Endodermal cell (in vitro differentiated cells): Measurements from ENCODE around the gene MS4A14. TPM values are rescaled to one million over a fixed set of nuclear protein-coding genes. Genes with fewer than 3 reads are reported as not detected.

Experiments
- DNase-seq: peaks from one replicate; pipeline ENCODE4 v3.0.0-alpha.2; 2017
- H3K27ac ChIP-seq: 2 replicates; pipeline ENCODE4 v1.5.1; 2013; ENCODE audit warnings: mild to moderate bottlenecking, low read depth, low read length, moderate library complexity
- H3K27me3 ChIP-seq: 2 replicates; pipeline ENCODE4 v1.6.1; 2013; ENCODE audit warnings: mild to moderate bottlenecking, low read length, moderate library complexity; ENCODE audit not compliant: insufficient read depth, control insufficient read depth, poor library complexity, severe bottlenecking
- H3K36me3 ChIP-seq: 2 replicates; pipeline ENCODE4 v1.7.0; 2013; ENCODE audit warnings: mild to moderate bottlenecking, low read length, moderate library complexity; ENCODE audit not compliant: control insufficient read depth, insufficient read depth
- H3K4me1 ChIP-seq: one replicate; pipeline ENCODE4 v1.7.0; 2013; ENCODE audit warnings: low read length; ENCODE audit not compliant: control insufficient read depth, insufficient read depth
- H3K4me3 ChIP-seq: 2 replicates; pipeline ENCODE4 v1.5.1; 2013; ENCODE audit warnings: mild to moderate bottlenecking, low read length, moderate library complexity
- H3K9ac ChIP-seq: 2 replicates; pipeline ENCODE4 v1.6.1; 2013; ENCODE audit warnings: mild to moderate bottlenecking, low read length, moderate library complexity; ENCODE audit not compliant: poor library complexity, severe bottlenecking; ENCODE audit errors: extremely low read depth
- H3K9me3 ChIP-seq: 2 replicates; pipeline ENCODE4 v1.6.1; 2013; ENCODE audit warnings: mild to moderate bottlenecking, low read length, moderate library complexity; ENCODE audit not compliant: control insufficient read depth
- H3K27ac Mint-ChIP-seq: 2 replicates; pipeline ENCODE4 v1.8.0; 2020; ENCODE audit warnings: mixed read lengths
- H3K27me3 Mint-ChIP-seq: 2 replicates; pipeline ENCODE4 v1.8.0; 2021; ENCODE audit warnings: mild to moderate bottlenecking, mixed read lengths; ENCODE audit not compliant: insufficient read depth
- H3K36me3 Mint-ChIP-seq: 2 replicates; pipeline ENCODE4 v1.8.0; 2020; ENCODE audit warnings: low read depth, mixed read lengths
- H3K4me1 Mint-ChIP-seq: 2 replicates; pipeline ENCODE4 v1.8.0; 2020; ENCODE audit warnings: mixed read lengths
- H3K4me3 Mint-ChIP-seq: 2 replicates; pipeline ENCODE4 v1.8.0; 2020; ENCODE audit warnings: mild to moderate bottlenecking, moderate library complexity, mixed read lengths
- H3K9me3 Mint-ChIP-seq: 2 replicates; pipeline ENCODE4 v1.8.0; 2020; ENCODE audit warnings: mild to moderate bottlenecking, mixed read lengths
- WGBS, 2 experiments: methylation state at CpG; one replicate each; pipeline versions ENCODE4 v1.1.5 to v1.1.7; 2013; ENCODE audit warnings: missing lambda C conversion rate in 2 of 2, mixed read lengths in 1 of 2; ENCODE audit not compliant: insufficient coverage in 1 of 2, insufficient read length in 1 of 2; 5-methylcytosine and 5-hydroxymethylcytosine counted together
- total RNA-seq, 2 donors: library from RNA; stranded (reverse); fragmentation: NEBNext Ultra II Directional in 1 of 2; extraction: Animal tissue kit (Norgen Biotek cat#: 25700) in 1 of 2; gene quantifications; 2 replicates in 1 of 2; 3 replicates in 1 of 2; pipeline ENCODE4 v1.2.1, GENCODE V29; 2021
- TF ChIP-seq, protein P1 (sequence below): fragments of 200-600 bp; sonication (generic); conservative IDR thresholded peaks from 2 replicates; pipeline ENCODE4 v1.5.0; 2021; ENCODE audit warnings: antibody characterized with exemption, mild to moderate bottlenecking

The MS4A14 gene
- total RNA-seq, 2 donors from 2014 or later, result not detected

DNA sequence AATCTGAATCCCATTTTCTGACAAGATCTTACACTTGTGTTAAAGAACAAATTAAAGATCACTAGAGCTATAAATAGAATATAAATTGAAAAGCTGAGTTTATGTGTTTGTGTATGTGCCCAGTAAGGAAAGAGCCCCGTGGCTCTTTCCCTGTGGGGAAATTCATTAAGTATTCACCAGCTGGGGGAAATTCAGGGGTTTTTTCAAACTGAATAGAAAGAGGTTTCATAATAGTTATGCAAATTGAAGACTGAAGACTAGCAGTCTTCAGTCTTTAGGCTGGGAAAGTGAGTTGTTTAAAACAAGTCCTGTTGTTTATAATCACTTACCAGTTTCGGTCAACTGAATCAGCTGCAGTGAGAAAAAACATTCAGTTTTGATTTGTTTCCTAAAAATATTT lies 29.2 kb upstream of the MS4A14 start:
- Histone ChIP-seq H3K4me3 (no peak overlapping the region), H3K4me1 (no peaks in the 10 kb centered on the region), H3K9me3 (no peaks in the 10 kb centered on the region), H3K27me3 (no peaks in the 10 kb centered on the region), H3K27ac (no peak overlapping the region), H3K36me3 (no peaks in the 10 kb centered on the region), H3K9ac (no peak overlapping the region)
- no peaks in the 10 kb centered on the region for H3K9me3 Mint-ChIP-seq
- 79% methylated on average over 2 of the region's 2 CpGs; no CpG with 5 or more reads in 1 of the 2 experiments for WGBS, 2 experiments
- H3K4me1 Mint-ChIP-seq, result peaks cover 3% of the 10 kb centered on the region
- H3K36me3 Mint-ChIP-seq, result no peaks in the 10 kb centered on the region
- TF ChIP-seq, protein P1, sequence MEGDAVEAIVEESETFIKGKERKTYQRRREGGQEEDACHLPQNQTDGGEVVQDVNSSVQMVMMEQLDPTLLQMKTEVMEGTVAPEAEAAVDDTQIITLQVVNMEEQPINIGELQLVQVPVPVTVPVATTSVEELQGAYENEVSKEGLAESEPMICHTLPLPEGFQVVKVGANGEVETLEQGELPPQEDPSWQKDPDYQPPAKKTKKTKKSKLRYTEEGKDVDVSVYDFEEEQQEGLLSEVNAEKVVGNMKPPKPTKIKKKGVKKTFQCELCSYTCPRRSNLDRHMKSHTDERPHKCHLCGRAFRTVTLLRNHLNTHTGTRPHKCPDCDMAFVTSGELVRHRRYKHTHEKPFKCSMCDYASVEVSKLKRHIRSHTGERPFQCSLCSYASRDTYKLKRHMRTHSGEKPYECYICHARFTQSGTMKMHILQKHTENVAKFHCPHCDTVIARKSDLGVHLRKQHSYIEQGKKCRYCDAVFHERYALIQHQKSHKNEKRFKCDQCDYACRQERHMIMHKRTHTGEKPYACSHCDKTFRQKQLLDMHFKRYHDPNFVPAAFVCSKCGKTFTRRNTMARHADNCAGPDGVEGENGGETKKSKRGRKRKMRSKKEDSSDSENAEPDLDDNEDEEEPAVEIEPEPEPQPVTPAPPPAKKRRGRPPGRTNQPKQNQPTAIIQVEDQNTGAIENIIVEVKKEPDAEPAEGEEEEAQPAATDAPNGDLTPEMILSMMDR, result no peak
- no peaks in the 10 kb centered on the region for H3K27me3 Mint-ChIP-seq
- DNase-seq, result no peak
- no peak overlapping the region for H3K4me3 Mint-ChIP-seq
- H3K27ac Mint-ChIP-seq, result no peak overlapping the region

DNA sequence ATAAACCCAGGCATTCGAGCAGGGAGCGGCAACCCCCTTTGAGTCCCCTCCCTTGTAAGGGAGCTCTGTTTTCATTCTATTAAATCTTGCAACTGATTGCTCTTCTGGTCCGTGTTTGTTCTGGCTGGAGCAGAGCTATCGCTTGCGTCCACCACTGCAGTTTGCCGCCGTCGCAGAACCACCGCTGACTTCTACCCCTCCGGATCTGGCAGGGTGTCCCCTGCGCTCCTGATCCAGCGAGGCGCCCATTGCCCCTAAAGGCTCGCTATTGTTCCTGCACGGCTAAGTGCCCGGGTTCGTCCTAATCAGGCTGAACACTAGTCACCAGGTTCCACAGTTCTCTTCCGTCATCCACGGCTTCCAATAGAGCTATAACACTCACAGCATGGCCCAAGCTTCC lies 28.4 kb upstream of the MS4A14 start:
- H3K9me3 ChIP-seq, result no peaks in the 10 kb centered on the region
- TF ChIP-seq, protein P1, result no peak
- H3K27me3 Mint-ChIP-seq, result no peaks in the 10 kb centered on the region
- H3K4me1 Mint-ChIP-seq, result peaks cover 3% of the 10 kb centered on the region
- DNase-seq, result no peak
- H3K9ac ChIP-seq, result no peak overlapping the region
- H3K27ac Mint-ChIP-seq, result no peak overlapping the region
- H3K36me3 ChIP-seq, result no peaks in the 10 kb centered on the region
- no peaks in the 10 kb centered on the region for H3K27me3 ChIP-seq
- H3K36me3 Mint-ChIP-seq, result no peaks in the 10 kb centered on the region
- 95 to 98% methylated on average over 18 to 19 of the region's 19 CpGs for WGBS, 2 experiments
- no peak overlapping the region for H3K27ac ChIP-seq
- H3K4me3 Mint-ChIP-seq, result no peak overlapping the region
- no peaks in the 10 kb centered on the region for H3K9me3 Mint-ChIP-seq
- no peak overlapping the region for H3K4me3 ChIP-seq
- no peaks in the 10 kb centered on the region for H3K4me1 ChIP-seq

GRCh38 chr11:60370252-60370810 lies 25.9 kb upstream of the MS4A14 start:
- no peaks in the 10 kb centered on the region for H3K9me3 Mint-ChIP-seq

More at GRCh38 chr11:60370252-60370810, 25.9 kb upstream of the MS4A14 start:
- no peak overlapping the region for H3K27ac Mint-ChIP-seq
- no peaks in the 10 kb centered on the region for H3K27me3 Mint-ChIP-seq
- Histone ChIP-seq H3K27ac (no peak overlapping the region), H3K9me3 (no peaks in the 10 kb centered on the region), H3K9ac (no peak overlapping the region), H3K36me3 (no peaks in the 10 kb centered on the region), H3K4me3 (no peak overlapping the region), H3K27me3 (no peaks in the 10 kb centered on the region), H3K4me1 (no peaks in the 10 kb centered on the region)
- DNase-seq, result no peak
- TF ChIP-seq, protein P1, result no peak
- H3K4me1 Mint-ChIP-seq, result no peaks in the 10 kb centered on the region
- no peaks in the 10 kb centered on the region for H3K36me3 Mint-ChIP-seq
- 95 to 100% methylated on average over 2 of the region's 2 CpGs for WGBS, 2 experiments
- no peak overlapping the region for H3K4me3 Mint-ChIP-seq
